ENCODE measurements around the gene SATB2.

- TF ChIP-seq EZH2 (IDR thresholded peaks at IDR 0.05; ENCODE audit: insufficient read depth, poor library complexity, severe bottlenecking) (no peak), EZH2phosphoT487 (IDR thresholded peaks at IDR 0.05; ENCODE audit: insufficient read depth, low read depth) (no peak)
Observed at GRCh38 chr2:199470672-199471442, 13.1 kb upstream of the SATB2 start.

All from GM23248 (cell line).